Activated CD8-positive, alpha-beta memory T cell treated with anti-CD3 and anti-CD28 coated beads, Interleukin-2, amount 50 U/mL, for 1 hour (primary cell): ENCODE measurements around the gene EEPD1.

Experiments used
- DNase-seq: peaks from one replicate; pipeline ENCODE4 v3.0.0-alpha.2; 2020; ENCODE audit errors: extremely low read depth

Gene EEPD1

GRCh38 chr7:36190447-36191291 is 37.6 kb downstream of the EEPD1 start:
- no peak for DNase-seq

DNA sequence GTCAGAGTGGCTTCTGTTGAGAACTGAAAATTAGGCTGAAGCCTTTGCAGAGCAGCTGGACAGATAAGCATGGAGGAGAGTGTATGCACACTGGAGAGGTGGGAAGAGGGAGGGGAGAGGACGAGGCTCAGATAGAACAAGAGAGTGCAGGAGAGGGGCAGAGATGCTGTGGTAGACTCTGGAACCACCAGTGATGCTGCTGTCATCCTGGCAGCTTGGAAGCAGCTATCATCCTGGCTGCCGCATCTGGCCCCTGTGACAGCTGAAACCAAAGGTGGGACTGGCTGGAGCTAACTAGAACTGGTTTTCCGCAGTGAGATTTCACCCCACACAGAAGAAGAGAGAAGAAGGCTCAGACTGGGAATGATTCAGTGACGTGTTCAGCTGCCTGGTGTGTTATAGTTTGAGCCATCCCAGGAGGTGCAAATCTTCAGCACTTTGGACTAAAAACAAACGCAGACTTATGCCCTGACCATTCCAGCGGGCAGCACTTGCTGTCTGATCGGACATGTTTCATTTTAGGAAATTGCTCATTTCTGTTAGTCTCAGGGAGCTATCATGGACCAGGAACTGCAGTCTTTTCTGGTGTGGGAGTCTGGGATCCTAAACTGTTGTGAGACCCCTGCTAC is 38.4 kb downstream of the EEPD1 start:
- no peak for DNase-seq

DNA sequence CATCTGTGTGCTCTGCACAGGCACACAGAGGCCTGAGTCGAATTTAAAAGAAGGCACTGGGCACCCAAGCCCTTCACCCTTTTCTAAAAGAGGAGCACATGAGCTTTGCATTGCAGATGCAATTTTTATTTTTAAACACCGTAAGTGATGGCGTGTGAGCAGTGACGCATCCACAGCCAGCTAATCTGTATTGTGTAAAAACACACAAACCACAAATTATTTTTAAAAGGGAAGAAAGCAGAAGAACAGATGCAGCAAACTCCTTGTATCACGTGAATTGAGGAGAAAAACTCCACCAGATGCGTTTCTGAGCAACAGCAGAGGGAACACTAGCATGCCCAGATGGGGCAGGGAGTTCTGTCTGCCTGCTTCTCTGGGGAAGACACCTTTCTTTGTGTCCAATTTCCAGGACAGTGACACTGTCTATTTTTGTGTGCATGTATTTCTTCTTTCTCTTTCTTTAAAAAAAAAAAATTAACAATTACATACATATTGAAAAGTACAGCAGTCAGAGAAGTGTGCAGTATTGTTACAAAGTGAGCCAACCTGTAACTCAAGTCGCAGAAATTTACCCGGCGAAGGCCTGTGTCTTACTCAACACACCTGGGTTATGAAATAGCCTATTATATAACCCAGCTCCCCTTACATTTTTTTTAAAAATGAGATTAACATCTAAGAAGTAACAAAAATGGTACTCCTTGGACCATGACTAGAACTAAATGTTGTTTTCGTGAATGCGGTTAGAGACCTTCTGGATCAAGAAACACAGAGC is 39.2 kb downstream of the EEPD1 start:
- DNase-seq = no peak

- DNase-seq = no peak
Observed at GRCh38 chr7:36192877-36193276, 39.8 kb downstream of the EEPD1 start.

GRCh38 chr7:36198854-36199266 is 45.8 kb downstream of the EEPD1 start:
- DNase-seq = no peak

DNA sequence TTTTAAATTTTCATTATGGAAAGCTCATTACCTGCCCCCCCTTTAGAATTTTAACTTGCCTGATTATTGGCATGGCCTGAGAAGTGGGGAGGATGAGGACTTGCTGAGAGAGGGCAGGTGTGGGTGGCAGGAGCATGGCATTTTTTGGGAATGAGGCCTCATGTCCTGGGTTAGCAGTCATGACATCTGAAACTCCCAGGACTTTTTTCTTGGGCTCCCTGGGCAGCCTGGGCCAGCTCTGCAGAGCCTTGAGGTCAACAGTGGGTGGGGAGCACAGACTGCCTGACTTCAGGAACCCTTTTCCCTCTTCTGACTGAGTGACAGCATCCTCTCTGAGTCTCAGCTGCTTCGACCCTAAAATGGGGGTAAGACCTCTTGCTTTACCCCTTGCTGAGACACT is 46.3 kb downstream of the EEPD1 start:
- no peak for DNase-seq

DNA sequence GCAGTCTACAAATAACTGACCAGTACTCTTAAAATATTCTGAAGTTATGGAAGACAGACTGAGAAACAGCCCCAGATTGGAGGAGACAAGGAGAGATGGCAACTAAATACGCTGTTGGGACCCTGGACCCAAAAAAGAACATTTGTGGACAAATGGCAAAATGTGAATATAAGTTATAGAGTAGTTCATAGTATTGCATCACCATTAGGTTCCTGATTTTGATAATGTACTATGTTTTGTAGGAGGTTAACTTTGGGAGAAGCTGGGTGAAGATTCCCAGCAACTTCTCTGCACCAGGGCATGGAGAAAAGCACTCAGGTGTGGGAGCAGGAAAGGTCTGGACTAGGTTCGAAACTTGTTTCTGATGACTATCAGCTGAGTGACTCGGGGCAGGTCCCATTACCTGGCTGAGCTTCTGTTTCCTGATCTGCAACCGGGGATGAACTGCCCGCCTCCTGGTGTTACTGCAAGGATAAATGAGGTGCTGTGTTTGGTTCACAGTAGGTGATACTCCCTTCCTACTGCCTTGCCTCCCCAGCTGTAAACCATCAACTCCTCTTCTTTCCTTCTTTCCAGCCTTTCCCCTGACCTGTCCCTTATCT is 48.2 kb downstream of the EEPD1 start:
- DNase-seq = no peak

GRCh38 chr7:36202398-36202797 is 49.3 kb downstream of the EEPD1 start:
- DNase-seq = no peak

DNA sequence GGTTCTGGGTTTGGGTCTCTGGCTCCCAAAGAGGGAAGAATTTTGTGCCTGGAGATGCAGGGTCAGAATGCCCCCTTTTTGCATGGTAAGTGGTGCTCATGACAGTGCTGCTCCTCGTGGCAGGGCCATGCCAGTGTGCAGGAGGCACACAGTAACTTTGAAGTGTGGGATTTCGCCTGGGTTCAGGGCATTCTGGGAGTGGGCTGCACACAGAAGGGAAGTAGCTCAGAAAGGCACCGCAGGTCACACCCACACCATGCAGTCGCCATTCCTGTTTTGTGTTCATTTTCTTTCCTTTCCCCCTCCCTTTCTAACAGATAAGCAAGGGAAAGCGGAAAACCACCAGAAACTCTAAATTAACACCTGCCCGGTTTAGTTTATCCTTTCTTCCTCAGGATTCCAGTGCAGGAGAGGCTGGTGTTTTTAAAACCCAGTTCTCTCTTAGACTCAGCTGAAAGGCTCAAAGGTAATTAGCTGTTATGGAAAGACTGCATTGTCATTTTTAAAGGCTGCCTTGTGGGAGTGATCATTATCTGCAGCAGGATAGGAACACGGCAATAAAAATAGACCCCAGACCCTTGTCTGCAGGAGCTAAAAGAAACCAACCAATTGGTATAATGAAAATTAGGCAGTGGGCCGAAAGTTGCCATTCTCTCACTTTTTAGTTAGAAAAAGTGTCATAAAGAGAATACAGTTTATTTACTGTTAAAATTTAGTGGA is 50.2 kb downstream of the EEPD1 start:
- no peak for DNase-seq

DNA sequence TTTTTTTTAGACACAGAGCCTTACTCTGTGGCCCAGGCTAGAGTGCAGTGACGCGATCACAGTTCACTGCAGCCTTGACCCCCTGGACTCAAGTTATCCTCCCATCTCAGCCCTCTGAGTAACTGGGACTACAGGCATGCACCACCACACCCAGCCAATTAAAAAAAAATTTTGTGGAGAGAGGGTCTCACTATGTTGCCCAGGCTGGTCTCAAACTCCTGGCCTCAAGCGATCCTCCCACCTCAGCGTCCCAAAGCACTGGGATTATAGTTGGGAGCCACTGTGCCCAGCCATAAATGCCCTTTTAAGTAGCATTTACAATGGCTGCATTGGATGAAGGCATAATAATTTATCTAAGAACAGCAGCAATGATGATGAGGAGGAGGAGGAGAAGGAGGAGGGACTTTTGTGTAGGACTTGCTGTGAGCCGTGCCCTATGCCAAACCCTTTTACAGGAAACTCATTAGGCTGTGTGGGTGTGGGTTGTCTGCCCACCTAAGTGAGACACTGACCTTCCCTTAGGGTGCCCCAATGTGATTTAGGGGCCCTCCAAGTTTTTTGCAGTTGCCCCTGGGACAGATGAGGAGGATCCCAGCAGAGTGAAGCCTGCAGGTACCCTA is 51.1 kb downstream of the EEPD1 start:
- no peak for DNase-seq

DNA sequence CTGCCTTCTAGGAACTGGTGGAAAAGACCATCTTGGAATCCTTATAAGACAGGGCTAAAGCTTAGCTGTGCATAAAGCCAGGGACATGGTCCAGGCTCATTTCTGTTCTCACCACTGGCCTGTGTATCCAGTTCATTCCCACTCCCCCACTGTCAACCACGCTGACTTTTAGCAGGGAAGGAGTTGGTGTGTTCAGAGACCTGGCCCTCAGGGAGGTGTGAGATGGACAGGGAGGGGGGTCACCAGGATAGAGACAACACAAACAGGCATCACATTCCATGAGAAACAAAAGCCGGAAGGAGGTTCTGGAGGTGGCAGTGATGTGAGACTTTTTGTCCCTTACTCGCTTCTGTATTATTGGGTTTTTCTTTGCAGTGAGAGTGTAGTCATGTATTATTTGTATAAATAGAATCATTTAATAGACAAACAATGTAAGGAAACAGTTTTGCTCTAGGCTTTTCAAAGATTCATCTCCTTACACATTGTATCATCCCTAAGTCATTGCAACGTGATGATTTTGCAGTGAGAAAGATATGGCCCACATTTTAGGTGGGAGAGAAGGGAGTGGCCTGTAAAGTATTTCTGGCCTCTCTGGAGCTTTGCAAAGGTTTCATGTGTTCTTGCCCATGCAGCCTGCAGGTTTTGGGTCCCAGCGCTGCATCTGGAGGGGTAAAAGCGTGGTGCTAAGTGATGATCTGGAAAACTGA is 52.0 kb downstream of the EEPD1 start:
- no peak for DNase-seq

DNA sequence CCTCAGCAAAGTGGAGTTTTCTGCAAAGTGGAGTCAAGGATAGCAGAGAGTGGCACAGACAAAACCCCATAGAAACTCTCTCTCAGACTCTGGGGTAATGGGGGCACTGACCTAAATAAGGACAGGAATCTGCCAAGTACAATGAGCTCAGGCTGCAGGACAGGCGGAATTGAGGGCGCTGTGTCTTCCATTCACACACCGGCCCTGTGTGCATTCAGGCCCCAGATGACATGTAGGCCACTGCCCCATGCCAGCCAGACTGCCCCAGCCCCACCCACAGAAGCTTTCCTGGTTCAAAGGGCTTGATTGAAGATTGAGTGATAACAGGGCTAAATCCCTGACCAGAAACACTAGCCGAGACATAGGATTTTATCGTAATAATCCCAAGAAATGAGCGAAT is 52.7 kb downstream of the EEPD1 start:
- no peak for DNase-seq

DNA sequence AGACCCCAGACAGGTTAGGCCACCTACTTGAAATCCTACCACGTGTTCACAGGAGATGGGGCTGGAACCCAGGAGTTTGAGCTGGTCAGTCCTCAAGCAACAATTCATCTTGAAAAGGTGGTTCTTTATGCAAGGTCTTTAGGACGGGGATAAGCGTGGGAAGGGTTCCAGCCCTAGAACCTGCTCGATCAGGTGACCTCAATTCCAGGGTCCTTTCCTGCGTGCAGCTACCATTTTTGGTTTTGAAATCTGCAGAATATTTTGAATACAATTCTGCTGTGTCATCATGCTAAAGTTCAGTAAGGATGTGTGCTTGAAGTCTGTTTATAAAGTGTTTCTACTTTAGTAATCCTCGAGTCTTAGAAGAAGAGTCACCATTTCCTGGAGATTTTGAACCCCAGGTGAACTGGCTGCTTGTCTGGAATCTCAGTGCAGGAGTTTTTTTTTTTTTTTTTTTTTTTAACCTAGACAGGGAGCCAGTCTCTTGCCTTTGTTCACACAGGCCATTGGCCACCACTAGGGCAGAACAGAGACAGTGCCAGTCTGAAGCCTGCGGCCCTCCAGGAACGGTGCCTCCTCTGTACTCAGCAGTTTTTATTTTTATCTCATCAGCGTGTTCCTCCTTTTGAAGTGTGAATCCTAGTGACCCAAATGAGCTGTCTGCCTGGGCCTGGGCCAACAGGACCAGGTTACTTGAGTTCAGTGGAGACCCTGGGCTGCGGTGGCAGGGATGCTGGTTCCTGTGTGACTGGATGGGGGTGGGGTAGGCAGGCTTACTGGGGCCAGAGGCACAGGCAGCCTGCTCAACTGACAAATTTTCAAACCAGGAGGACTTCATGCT is 54.6 kb downstream of the EEPD1 start:
- DNase-seq = peak; percentile 5

DNA sequence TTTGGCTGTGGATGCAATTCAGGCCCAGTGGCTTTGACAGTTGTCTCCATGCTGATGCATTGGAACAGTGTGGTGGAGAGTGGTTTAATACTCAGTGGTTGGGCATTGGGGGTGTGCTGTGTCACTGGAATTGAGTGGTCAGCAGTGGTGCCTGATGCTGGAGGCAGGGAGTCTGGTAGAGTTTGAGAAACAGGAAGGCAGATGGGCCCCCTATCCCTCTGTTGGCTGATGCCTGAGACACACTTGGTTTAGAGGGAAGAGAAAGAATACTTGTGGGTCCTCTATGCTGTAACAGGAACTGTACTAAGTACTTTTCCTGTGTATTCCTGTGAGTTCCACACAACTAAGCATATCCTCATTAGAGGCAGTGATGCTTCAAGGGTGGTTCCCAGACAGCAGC is 55.4 kb downstream of the EEPD1 start:
- no peak for DNase-seq

DNA sequence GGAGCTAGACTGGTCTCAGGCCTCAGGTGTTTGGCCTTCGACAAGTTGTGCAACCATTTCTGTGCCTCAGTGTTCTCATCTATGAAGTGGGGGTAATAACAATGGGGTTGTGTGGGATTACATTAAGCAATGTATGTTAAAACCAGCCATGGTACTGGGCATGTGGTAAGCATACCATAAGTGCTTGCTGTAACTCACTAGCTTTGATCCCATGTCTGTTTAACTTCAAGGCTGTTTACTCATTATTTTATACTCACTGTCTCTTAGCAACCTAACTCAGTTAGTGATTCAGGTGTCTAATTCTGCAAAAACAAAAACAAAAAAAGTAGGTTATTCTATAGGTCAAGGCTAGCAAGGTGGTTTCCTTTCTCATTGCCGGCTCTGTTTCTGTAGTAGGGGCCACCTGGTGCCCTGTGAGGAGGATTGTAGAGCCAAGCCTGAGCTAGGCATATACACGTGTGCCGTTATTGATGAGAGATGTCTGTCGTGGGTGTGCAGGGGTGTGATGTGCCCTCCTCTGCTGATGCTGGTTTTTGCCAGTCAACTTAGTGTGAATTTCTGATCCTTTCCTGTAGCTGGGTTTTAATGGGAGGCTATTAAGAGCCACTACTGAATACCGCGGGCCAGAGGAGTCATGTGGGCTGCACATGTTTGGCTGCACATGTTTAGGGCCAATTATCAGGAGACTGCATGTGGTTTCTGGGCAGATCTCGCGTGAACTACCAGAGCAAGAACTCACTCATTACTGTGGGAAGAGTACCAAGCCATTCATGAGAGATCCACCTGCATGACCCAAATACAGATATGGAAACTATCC is 56.2 kb downstream of the EEPD1 start:
- no peak for DNase-seq

DNA sequence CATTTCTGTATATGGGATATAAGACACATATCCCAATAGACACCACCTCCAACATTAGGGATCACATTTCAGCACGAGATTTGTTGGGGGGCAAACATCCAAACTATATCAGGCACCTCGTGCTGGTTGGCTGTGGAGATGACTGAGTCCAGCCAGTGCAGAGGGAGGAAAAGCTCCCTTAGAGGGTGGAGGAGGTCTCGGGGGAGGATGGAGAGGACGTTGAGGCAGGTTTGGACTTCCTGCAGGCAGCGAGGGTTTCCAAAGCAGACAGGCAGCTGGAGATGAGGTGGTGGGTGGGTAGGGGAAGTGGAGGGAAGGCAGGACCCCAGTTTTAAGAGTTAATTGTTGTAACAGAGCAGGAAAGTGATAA is 56.7 kb downstream of the EEPD1 start:
- DNase-seq = no peak

DNA sequence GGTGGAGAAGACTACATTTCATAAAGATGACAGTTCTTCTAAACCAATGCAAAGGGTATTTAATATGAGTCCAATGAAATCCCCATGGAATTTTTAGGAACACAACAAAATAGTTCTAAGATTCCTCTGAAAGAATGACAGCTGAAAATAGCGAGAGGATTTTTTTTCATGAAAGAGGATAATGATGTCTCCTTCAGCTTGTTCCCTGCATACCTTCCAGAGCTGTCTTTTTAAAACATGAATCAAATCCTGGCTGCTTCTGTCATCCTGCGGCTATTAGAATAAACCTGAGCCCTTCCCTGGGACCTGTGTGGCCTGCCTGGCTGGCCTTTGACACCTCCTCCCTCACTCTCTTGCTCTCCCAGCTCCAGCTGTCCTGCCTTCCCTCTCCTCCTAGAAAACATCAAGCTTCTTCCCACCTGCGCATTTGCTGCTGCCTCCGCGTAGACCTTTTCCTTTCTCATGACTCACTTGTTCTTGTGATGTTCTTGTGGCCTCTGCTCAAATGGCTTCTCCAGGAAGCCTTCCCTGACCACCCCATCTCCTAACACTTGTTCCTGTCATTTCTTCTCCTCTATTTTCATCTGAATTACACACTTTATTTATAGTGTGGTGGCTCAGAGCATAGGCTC is 57.4 kb downstream of the EEPD1 start:
- DNase-seq = no peak
